Suppressor macrophage treated with lipopolysaccharide for 4 hours (primary cell): ENCODE data around the gene PDE7B.
"Not testable (repeated sequence)": the region's sequence is repeated elsewhere in the genome, so short reads cannot be mapped to it uniquely, and the experiment has no call there.

Experiments
- DNase-seq: peaks from one replicate; pipeline ENCODE4 v3.0.0-alpha.2; 2020

Gene PDE7B

GRCh38 chr6:135850882-135851281 lies 619 bp upstream of the PDE7B start:
- DNase-seq: no peak

- DNase-seq: no peak
Measured at GRCh38 chr6:135852746-135853145, 1.2 kb downstream of the PDE7B start.

GRCh38 chr6:135853227-135853626 lies 1.7 kb downstream of the PDE7B start:
- DNase-seq: no peak

GRCh38 chr6:135853986-135854385 lies 2.5 kb downstream of the PDE7B start:
- DNase-seq: no peak

GRCh38 chr6:135854799-135855198 lies 3.3 kb downstream of the PDE7B start:
- no peak for DNase-seq

- DNase-seq: no peak
Measured at GRCh38 chr6:135858931-135859330, 7.4 kb downstream of the PDE7B start.

- DNase-seq: no peak
Measured at GRCh38 chr6:135860361-135860760, 8.9 kb downstream of the PDE7B start.

GRCh38 chr6:135861189-135861588 lies 9.7 kb downstream of the PDE7B start:
- no peak for DNase-seq

- not testable (repeated sequence) for DNase-seq
Measured at GRCh38 chr6:135864929-135865328, 13.4 kb downstream of the PDE7B start.

- DNase-seq: no peak
Measured at GRCh38 chr6:135866445-135867123, 15.1 kb downstream of the PDE7B start.

- DNase-seq: no peak
Measured at GRCh38 chr6:135867332-135867731, 15.8 kb downstream of the PDE7B start.

- DNase-seq: no peak
Measured at GRCh38 chr6:135869857-135870256, 18.4 kb downstream of the PDE7B start.

- no peak for DNase-seq
Measured at GRCh38 chr6:135870722-135871121, 19.2 kb downstream of the PDE7B start.

- no peak for DNase-seq
Measured at GRCh38 chr6:135871296-135871695, 19.8 kb downstream of the PDE7B start.

GRCh38 chr6:135871878-135872277 lies 20.4 kb downstream of the PDE7B start:
- DNase-seq: no peak

- no peak for DNase-seq
Measured at GRCh38 chr6:135875446-135875845, 23.9 kb downstream of the PDE7B start.

- DNase-seq: no peak
Measured at GRCh38 chr6:135876058-135876457, 24.6 kb downstream of the PDE7B start.

GRCh38 chr6:135877666-135878065 lies 26.2 kb downstream of the PDE7B start:
- DNase-seq: no peak

- peak; percentile 32 for DNase-seq
Measured at GRCh38 chr6:135880066-135880972, 28.8 kb downstream of the PDE7B start.

GRCh38 chr6:135883045-135883444 lies 31.5 kb downstream of the PDE7B start:
- DNase-seq: no peak

GRCh38 chr6:135883536-135883935 lies 32.0 kb downstream of the PDE7B start:
- no peak for DNase-seq

GRCh38 chr6:135884136-135884535 lies 32.6 kb downstream of the PDE7B start:
- DNase-seq: no peak

- DNase-seq: no peak
Measured at GRCh38 chr6:135887069-135887468, 35.6 kb downstream of the PDE7B start.

- DNase-seq: no peak
Measured at GRCh38 chr6:135888818-135889217, 37.3 kb downstream of the PDE7B start.
